GM23248 (cell line): ENCODE measurements around the gene CTIF. TPM values are rescaled to one million over a fixed set of nuclear protein-coding genes. Genes with fewer than 3 reads are reported as not detected.

Experiments used
- DNase-seq: peaks from one replicate; pipeline ENCODE4 v3.0.0-alpha.2; 2015
- H2AFZ ChIP-seq: fragments of 200-600 bp; sonication (generic); 2 replicates; pipeline ENCODE4 v1.6.1; 2016; ENCODE audit warnings: antibody characterized with exemption
- H3F3A ChIP-seq: fragments of 200-600 bp; sonication (generic); 2 replicates; pipeline ENCODE4 v1.6.1; 2016; ENCODE audit warnings: mild to moderate bottlenecking, antibody characterized with exemption, mixed run types; ENCODE audit not compliant: insufficient read depth
- H3K27ac ChIP-seq: fragments of 200-600 bp; sonication (generic); 2 replicates; pipeline ENCODE4 v1.5.1; 2016; ENCODE audit warnings: mild to moderate bottlenecking
- H3K27me3 ChIP-seq: fragments of 200-600 bp; sonication (generic); replicated peaks from 2 replicates; pipeline ENCODE4 v1.6.1; 2016; ENCODE audit warnings: mild to moderate bottlenecking; ENCODE audit not compliant: insufficient read depth
- H3K36me3 ChIP-seq: fragments of 200-600 bp; sonication (generic); 2 replicates; pipeline ENCODE4 v1.6.1; 2016; ENCODE audit warnings: low read depth, mild to moderate bottlenecking
- H3K4me1 ChIP-seq: fragments of 200-600 bp; sonication (generic); 2 replicates; pipeline ENCODE4 v1.6.1; 2016; ENCODE audit warnings: mild to moderate bottlenecking; ENCODE audit not compliant: insufficient read depth
- H3K4me2 ChIP-seq: fragments of 200-600 bp; sonication (generic); one replicate; pipeline ENCODE4 v1.6.1; 2016; ENCODE audit warnings: mild to moderate bottlenecking; ENCODE audit not compliant: unreplicated experiment
- H3K4me3 ChIP-seq: fragments of 200-600 bp; sonication (generic); 2 replicates; pipeline ENCODE4 v1.5.1; 2016; ENCODE audit warnings: mild to moderate bottlenecking
- H3K79me2 ChIP-seq: fragments of 200-600 bp; sonication (generic); 2 replicates; pipeline ENCODE4 v1.6.1; 2016; ENCODE audit warnings: mild to moderate bottlenecking; ENCODE audit not compliant: insufficient read depth
- H3K9ac ChIP-seq: fragments of 200-600 bp; sonication (generic); 2 replicates; pipeline ENCODE4 v1.6.1; 2016; ENCODE audit warnings: mild to moderate bottlenecking
- H3K9me2 ChIP-seq: fragments of 200-600 bp; sonication (generic); 2 replicates; pipeline ENCODE4 v1.6.1; 2016; ENCODE audit warnings: mixed run types, mild to moderate bottlenecking, moderate library complexity; ENCODE audit not compliant: insufficient read depth
- H3K9me3 ChIP-seq: fragments of 200-600 bp; sonication (generic); one replicate; pipeline ENCODE4 v1.6.1; 2017; ENCODE audit warnings: low read depth
- H4K20me1 ChIP-seq: fragments of 200-600 bp; sonication (generic); 2 replicates; pipeline ENCODE4 v1.6.0; 2016; ENCODE audit not compliant: insufficient read depth
- EZH2 ChIP-seq: fragments of 200-600 bp; sonication (generic); IDR thresholded peaks from 2 replicates; pipeline ENCODE4 v1.6.1; 2018; ENCODE audit warnings: antibody characterized with exemption, mild to moderate bottlenecking; ENCODE audit not compliant: insufficient read depth, poor library complexity, severe bottlenecking
- EZH2phosphoT487 ChIP-seq: fragments of 200-600 bp; sonication (generic); IDR thresholded peaks from 2 replicates; pipeline ENCODE4 v1.6.1; 2018; ENCODE audit warnings: antibody characterized with exemption, moderate library complexity, mild to moderate bottlenecking, low read depth; ENCODE audit not compliant: insufficient read depth
- WGBS, 2 experiments: methylation state at CpG; one replicate each; pipeline ENCODE4 v1.1.6; 2015 to 2017; ENCODE audit warnings: low lambda C conversion rate in 2 of 2, low coverage in 1 of 2; ENCODE audit errors: missing lambda C conversion rate in 2 of 2; 5-methylcytosine and 5-hydroxymethylcytosine counted together
- in situ Hi-C: fragments of 300-500 bp; cut with MboI; formaldehyde crosslinking; loops from 2 replicates; pipeline ENCODE4 v1.15.0; 2020
- polyA plus RNA-seq: library from polyadenylated mRNA; unstranded; fragments of >200 nt; fragmentation: Nextera tagmentation; extraction: Ambion mirVana; gene quantifications from 2 replicates; pipeline ENCODE4 v1.2.1, GENCODE V29; 2016
- total RNA-seq: library from RNA; depleted of rRNA; stranded (reverse); fragments of >200 nt; shearing (Covaris generic); gene quantifications from 2 replicates; pipeline ENCODE4 v1.2.3, GENCODE V29; 2014

Gene CTIF
- total and polyA plus RNA-seq, 2 experiments from 2014 or later: 21.5 to 46.8 TPM

- no peak overlapping the region; the same call in 1 of the 2 replicates for H3K27ac ChIP-seq
- in situ Hi-C loops: no loop called here
- H4K20me1 ChIP-seq: no peaks in the 10 kb centered on the region
- H3K9me3 ChIP-seq: no peaks in the 10 kb centered on the region
- peaks cover 35% of the 10 kb centered on the region for H3F3A ChIP-seq
- no peak for TF ChIP-seq EZH2phosphoT487
- no peak for TF ChIP-seq EZH2
- H3K27me3 ChIP-seq: no peaks in the 10 kb centered on the region
- H3K79me2 ChIP-seq: 0 out of 2 replicates have a peak, but pooled peaks cover 3% of the 10 kb centered on the region
- WGBS, 2 experiments: 80 to 84% methylated on average over 3 of the region's 3 CpGs
- no peak overlapping the region for H3K4me2 ChIP-seq
- no peaks in the 10 kb centered on the region for H3K9me2 ChIP-seq
- DNase-seq: no peak
- H3K4me1 ChIP-seq: peaks cover 64% of the 10 kb centered on the region
- peak overlapping the region; percentile 82; the same call in 1 of the 2 replicates for H3K9ac ChIP-seq
- H3K36me3 ChIP-seq: no peaks in the 10 kb centered on the region
- H3K4me3 ChIP-seq: no peak overlapping the region
- no peak overlapping the region for H2AFZ ChIP-seq
Measured at GRCh38 chr18:48837676-48838075, 298.8 kb downstream of the CTIF start.

- Histone ChIP-seq H3K4me3 (no peak overlapping the region), H4K20me1 (no peaks in the 10 kb centered on the region), H3F3A (peaks cover 33% of the 10 kb centered on the region), H3K27ac (peak overlapping the region; percentile 97), H2AFZ (no peak overlapping the region), H3K4me1 (peaks cover 58% of the 10 kb centered on the region), H3K9me2 (no peaks in the 10 kb centered on the region), H3K27me3 (no peaks in the 10 kb centered on the region), H3K79me2 (0 out of 2 replicates have a peak, but pooled peaks cover 5% of the 10 kb centered on the region), H3K36me3 (no peaks in the 10 kb centered on the region), H3K9me3 (no peaks in the 10 kb centered on the region), H3K9ac (peak overlapping the region; percentile 82), H3K4me2 (no peak overlapping the region)
- no peak for DNase-seq
- WGBS, 2 experiments: 93% methylated on average over 12 of the region's 12 CpGs
- in situ Hi-C loops: no loop called here
- TF ChIP-seq EZH2 (no peak), EZH2phosphoT487 (no peak)
Measured at GRCh38 chr18:48838166-48838775, 299.4 kb downstream of the CTIF start.

- H3K27ac ChIP-seq: peak overlapping the region; percentile 97
- peak overlapping the region; percentile 82 for H3K9ac ChIP-seq
- no peaks in the 10 kb centered on the region for H3K36me3 ChIP-seq
Measured at GRCh38 chr18:48838921-48839818, 300.3 kb downstream of the CTIF start.

GRCh38 chr18:48839819-48840490, 301.1 kb downstream of the CTIF start:
- H3K9me2 ChIP-seq: no peaks in the 10 kb centered on the region
- H3K27me3 ChIP-seq: no peaks in the 10 kb centered on the region
- WGBS, 2 experiments: 92% methylated on average over 7 of the region's 7 CpGs
- H3K4me3 ChIP-seq: no peak overlapping the region
- in situ Hi-C loops: no loop called here
- H3K79me2 ChIP-seq: 0 out of 2 replicates have a peak, but pooled peaks cover 5% of the 10 kb centered on the region
- no peaks in the 10 kb centered on the region for H3K9me3 ChIP-seq
- H3K4me1 ChIP-seq: peaks cover 43% of the 10 kb centered on the region
- no peak overlapping the region for H2AFZ ChIP-seq
- TF ChIP-seq EZH2phosphoT487 (no peak), EZH2 (no peak)
- peak overlapping the region; percentile 97 for H3K27ac ChIP-seq
- peak overlapping the region; percentile 82 for H3K9ac ChIP-seq
- H3K4me2 ChIP-seq: peak overlapping the region; percentile 82
- no peaks in the 10 kb centered on the region for H3K36me3 ChIP-seq
- no peak for DNase-seq
- H4K20me1 ChIP-seq: no peaks in the 10 kb centered on the region
- peaks cover 25% of the 10 kb centered on the region for H3F3A ChIP-seq

More at GRCh38 chr18:48838921-48839818, 300.3 kb downstream of the CTIF start:
- Histone ChIP-seq H3K4me2 (peak overlapping the region; percentile 82), H3K9me2 (no peaks in the 10 kb centered on the region), H3K27me3 (no peaks in the 10 kb centered on the region), H3K79me2 (0 out of 2 replicates have a peak, but pooled peaks cover 5% of the 10 kb centered on the region), H3K9me3 (no peaks in the 10 kb centered on the region), H3K4me1 (peaks cover 49% of the 10 kb centered on the region), H4K20me1 (no peaks in the 10 kb centered on the region), H3K4me3 (0 out of 2 replicates have a peak overlapping the region, but pooled peaks have one; percentile 37), H2AFZ (no peak overlapping the region), H3F3A (peaks cover 28% of the 10 kb centered on the region)
- TF ChIP-seq EZH2 (no peak), EZH2phosphoT487 (no peak)
- in situ Hi-C loops: no loop called here
- peak; percentile 91 for DNase-seq
- 29 to 38% methylated on average over 8 to 10 of the region's 10 CpGs for WGBS, 2 experiments
